WTC11 (cell line): Measurements from ENCODE around the gene GET4. TPM values are rescaled to one million over a fixed set of nuclear protein-coding genes. Genes with fewer than 3 reads are reported as not detected.
A peak's percentile ranks its signal among the peaks of the same experiment; 100 is the strongest.

Source experiments
- ATAC-seq: fragments of 200-7000 bp; cut with Tn5 transposase; 2 replicates; pipeline ENCODE4 v1.10.0; 2021; ENCODE audit warnings: mild to moderate bottlenecking, moderate library complexity
- CTCF ChIA-PET: fragments of 300-600 bp; sonication (Branson Sonifier 250); formaldehyde crosslinking; loops from one replicate; lab custom pipeline; 2021; ENCODE audit warnings: antibody characterized with exemption; lab: Charles Lee
- POLR2A ChIA-PET: fragments of 350-600 bp; sonication (Branson Sonifier 250); formaldehyde crosslinking; loops from one replicate; lab custom pipeline; 2021; ENCODE audit warnings: antibody characterized with exemption; lab: Charles Lee
- DNase-seq: peaks from one replicate; pipeline ENCODE4 v3.0.0; 2021; ENCODE audit warnings: low spot score
- H3K27ac Mint-ChIP-seq: 2 replicates; pipeline ENCODE4 v1.8.0; 2021; ENCODE audit warnings: mixed read lengths
- H3K27me3 Mint-ChIP-seq: 2 replicates; pipeline ENCODE4 v1.8.0; 2021; ENCODE audit warnings: low read depth, mild to moderate bottlenecking, moderate library complexity, mixed read lengths
- H3K36me3 Mint-ChIP-seq: 2 replicates; pipeline ENCODE4 v1.8.0; 2021; ENCODE audit warnings: mixed read lengths
- H3K4me1 Mint-ChIP-seq: 2 replicates; pipeline ENCODE4 v1.8.0; 2022; ENCODE audit warnings: mixed read lengths
- H3K4me3 Mint-ChIP-seq: 2 replicates; pipeline ENCODE4 v1.8.0; 2021; ENCODE audit warnings: mild to moderate bottlenecking, moderate library complexity, mixed read lengths
- H3K9me3 Mint-ChIP-seq: 2 replicates; pipeline ENCODE4 v1.8.0; 2021; ENCODE audit warnings: mixed read lengths
- ATF6 ChIP-seq: sonication (generic); formaldehyde crosslinking; IDR thresholded peaks from 2 replicates; pipeline ENCODE4 v1.8.1; 2023; ENCODE audit warnings: mild to moderate bottlenecking, missing genetic modification reagents
- E2F1 ChIP-seq: sonication (generic); formaldehyde crosslinking; IDR thresholded peaks from 2 replicates; pipeline ENCODE4 v1.8.0; 2022; ENCODE audit warnings: mild to moderate bottlenecking, missing genetic modification reagents
- ERG ChIP-seq: fragments of 250-450 bp; sonication (Bioruptor Pico); IDR thresholded peaks from 2 replicates; pipeline ENCODE4 v1.8.0; 2021; ENCODE audit warnings: mild to moderate bottlenecking
- ESRRA ChIP-seq: sonication (generic); formaldehyde crosslinking; IDR thresholded peaks from 2 replicates; pipeline ENCODE4 v1.8.1; 2022; ENCODE audit warnings: mild to moderate bottlenecking, missing genetic modification reagents, borderline replicate concordance
- FOXK1 ChIP-seq: sonication (generic); formaldehyde crosslinking; IDR thresholded peaks from 2 replicates; pipeline ENCODE4 v1.8.0; 2022; ENCODE audit warnings: mild to moderate bottlenecking, moderate library complexity, missing genetic modification reagents
- GRHL2 ChIP-seq: fragments of 250-450 bp; sonication (Bioruptor Pico); IDR thresholded peaks from 2 replicates; pipeline ENCODE4 v1.8.0; 2022; ENCODE audit warnings: mild to moderate bottlenecking, moderate library complexity; ENCODE audit not compliant: insufficient replicate concordance, severe bottlenecking
- JUN ChIP-seq: sonication (generic); formaldehyde crosslinking; IDR thresholded peaks from 2 replicates; pipeline ENCODE4 v1.8.0; 2023; ENCODE audit warnings: mild to moderate bottlenecking, missing genetic modification reagents
- MXD4 ChIP-seq: fragments of 250-450 bp; sonication (Bioruptor Pico); IDR thresholded peaks from 2 replicates; pipeline ENCODE4 v1.8.0; 2021; ENCODE audit warnings: mild to moderate bottlenecking, moderate library complexity, borderline replicate concordance
- OVOL2 ChIP-seq: fragments of 250-450 bp; sonication (Bioruptor Pico); IDR thresholded peaks from 2 replicates; pipeline ENCODE4 v1.9.0; 2021; ENCODE audit warnings: mild to moderate bottlenecking, borderline replicate concordance
- SOX15 ChIP-seq: fragments of 250-450 bp; sonication (Bioruptor Pico); IDR thresholded peaks from 2 replicates; pipeline ENCODE4 v1.9.0; 2021; ENCODE audit warnings: mild to moderate bottlenecking
- TP53 ChIP-seq: sonication (generic); formaldehyde crosslinking; IDR thresholded peaks from 2 replicates; pipeline ENCODE4 v1.8.1; 2023; ENCODE audit warnings: mild to moderate bottlenecking, missing genetic modification reagents
- ZNF317 ChIP-seq: sonication (generic); formaldehyde crosslinking; IDR thresholded peaks from 2 replicates; pipeline ENCODE4 v1.8.1; 2023; ENCODE audit warnings: low read depth, mild to moderate bottlenecking, moderate library complexity, missing genetic modification reagents, borderline replicate concordance
- ZNF671 ChIP-seq: fragments of 250-450 bp; sonication (Bioruptor Pico); IDR thresholded peaks from 2 replicates; pipeline ENCODE4 v1.8.0; 2021; ENCODE audit warnings: mild to moderate bottlenecking
- ZSCAN18 ChIP-seq: fragments of 250-450 bp; sonication (Bioruptor Pico); IDR thresholded peaks from 2 replicates; pipeline ENCODE4 v2.1.2; 2022; ENCODE audit warnings: mild to moderate bottlenecking, moderate library complexity
- total RNA-seq: library from RNA; stranded (reverse); gene quantifications from 3 replicates; pipeline ENCODE4 v1.2.3, GENCODE V29; 2021
- TF ChIP-seq, protein P1 (sequence below): sonication (generic); formaldehyde crosslinking; IDR thresholded peaks from 2 replicates; pipeline ENCODE4 v1.8.1; 2023; ENCODE audit warnings: mild to moderate bottlenecking, missing genetic modification reagents, moderate library complexity
- TF ChIP-seq, protein P2 (sequence below): sonication (generic); formaldehyde crosslinking; IDR thresholded peaks from 2 replicates; pipeline ENCODE4 v1.8.0; 2022; ENCODE audit warnings: mild to moderate bottlenecking, missing genetic modification reagents
- TF ChIP-seq, protein P3 (sequence below): sonication (generic); formaldehyde crosslinking; IDR thresholded peaks from 2 replicates; pipeline ENCODE4 v1.8.1; 2023; ENCODE audit warnings: mild to moderate bottlenecking, missing genetic modification reagents, moderate library complexity

The GET4 gene
- total RNA-seq, 1 experiment from 2014 or later = 73.0 TPM

GRCh38 chr7:832968-833424, 43.4 kb upstream of the GET4 start (continued):
- no peak for TF ChIP-seq E2F1 (CRISPR knock-in tag)
- TF ChIP-seq, protein P1, sequence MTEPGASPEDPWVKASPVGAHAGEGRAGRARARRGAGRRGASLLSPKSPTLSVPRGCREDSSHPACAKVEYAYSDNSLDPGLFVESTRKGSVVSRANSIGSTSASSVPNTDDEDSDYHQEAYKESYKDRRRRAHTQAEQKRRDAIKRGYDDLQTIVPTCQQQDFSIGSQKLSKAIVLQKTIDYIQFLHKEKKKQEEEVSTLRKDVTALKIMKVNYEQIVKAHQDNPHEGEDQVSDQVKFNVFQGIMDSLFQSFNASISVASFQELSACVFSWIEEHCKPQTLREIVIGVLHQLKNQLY (CRISPR knock-in tag) = no peak

DNA sequence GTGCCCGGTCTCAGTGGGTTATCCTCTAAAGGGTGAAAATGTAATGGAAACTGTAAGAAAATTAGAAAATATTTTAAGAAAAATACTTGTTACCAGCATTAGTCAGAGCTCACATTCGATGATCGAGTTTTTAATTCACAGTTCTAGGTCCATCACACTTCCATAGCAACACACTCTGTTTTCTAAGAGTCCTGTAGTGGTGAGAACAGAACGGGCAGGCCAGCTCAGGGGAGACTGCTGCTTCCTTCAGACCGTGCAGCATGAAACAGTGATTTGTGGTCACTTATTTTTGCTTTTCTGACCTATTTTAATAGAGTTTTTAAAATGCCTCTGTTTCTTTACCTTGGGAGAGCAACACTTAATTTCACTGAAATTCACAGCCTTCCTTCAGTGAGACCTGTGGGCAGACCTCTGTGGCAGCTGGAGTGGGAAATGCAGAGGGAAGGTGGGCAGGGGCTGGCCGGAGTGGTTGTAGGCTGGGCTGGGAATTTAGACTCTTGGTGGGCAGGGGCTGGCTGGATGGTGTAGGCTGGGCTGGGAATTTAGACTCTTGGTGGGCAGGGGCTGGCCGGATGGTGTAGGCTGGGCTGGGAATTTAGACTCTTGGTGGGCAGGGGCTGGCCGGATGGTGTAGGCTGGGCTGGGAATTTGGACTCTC, 42.6 kb upstream of the GET4 start:
- Mint-ChIP-seq H3K4me1 (peaks cover 53% of the 10 kb centered on the region), H3K9me3 (no peaks in the 10 kb centered on the region), H3K36me3 (peaks cover 30% of the 10 kb centered on the region), H3K27ac (0 out of 2 replicates have a peak overlapping the region, but pooled peaks have one; percentile 68), H3K27me3 (no peaks in the 10 kb centered on the region), H3K4me3 (no peak overlapping the region)
- ChIA-PET POLR2A (no interaction called here), CTCF (interaction anchor here (1.4 to 4.1 kb wide), 2 partner anchors 40 to 47 kb away, joined by 4 to 17 read pairs; no protein-coding TSS in a partner anchor)
- DNase-seq (no peak), ATAC-seq (no peak)
- TF ChIP-seq ZSCAN18 (CRISPR knock-in tag) = no peak
- TF ChIP-seq ESRRA = no peak
- TF ChIP-seq, protein P2, sequence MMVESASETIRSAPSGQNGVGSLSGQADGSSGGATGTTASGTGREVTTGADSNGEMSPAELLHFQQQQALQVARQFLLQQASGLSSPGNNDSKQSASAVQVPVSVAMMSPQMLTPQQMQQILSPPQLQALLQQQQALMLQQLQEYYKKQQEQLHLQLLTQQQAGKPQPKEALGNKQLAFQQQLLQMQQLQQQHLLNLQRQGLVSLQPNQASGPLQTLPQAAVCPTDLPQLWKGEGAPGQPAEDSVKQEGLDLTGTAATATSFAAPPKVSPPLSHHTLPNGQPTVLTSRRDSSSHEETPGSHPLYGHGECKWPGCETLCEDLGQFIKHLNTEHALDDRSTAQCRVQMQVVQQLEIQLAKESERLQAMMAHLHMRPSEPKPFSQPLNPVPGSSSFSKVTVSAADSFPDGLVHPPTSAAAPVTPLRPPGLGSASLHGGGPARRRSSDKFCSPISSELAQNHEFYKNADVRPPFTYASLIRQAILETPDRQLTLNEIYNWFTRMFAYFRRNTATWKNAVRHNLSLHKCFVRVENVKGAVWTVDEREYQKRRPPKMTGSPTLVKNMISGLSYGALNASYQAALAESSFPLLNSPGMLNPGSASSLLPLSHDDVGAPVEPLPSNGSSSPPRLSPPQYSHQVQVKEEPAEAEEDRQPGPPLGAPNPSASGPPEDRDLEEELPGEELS (CRISPR knock-in tag) = no peak
- no peak for TF ChIP-seq ZNF671 (CRISPR knock-in tag)
- TF ChIP-seq ZNF317 (CRISPR knock-in tag) = no peak
- TF ChIP-seq, protein P3, sequence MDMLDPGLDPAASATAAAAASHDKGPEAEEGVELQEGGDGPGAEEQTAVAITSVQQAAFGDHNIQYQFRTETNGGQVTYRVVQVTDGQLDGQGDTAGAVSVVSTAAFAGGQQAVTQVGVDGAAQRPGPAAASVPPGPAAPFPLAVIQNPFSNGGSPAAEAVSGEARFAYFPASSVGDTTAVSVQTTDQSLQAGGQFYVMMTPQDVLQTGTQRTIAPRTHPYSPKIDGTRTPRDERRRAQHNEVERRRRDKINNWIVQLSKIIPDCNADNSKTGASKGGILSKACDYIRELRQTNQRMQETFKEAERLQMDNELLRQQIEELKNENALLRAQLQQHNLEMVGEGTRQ = no peak
- TF ChIP-seq OVOL2 = no peak
- TF ChIP-seq GRHL2 = no peak
- no peak for TF ChIP-seq ATF6 (CRISPR knock-in tag)
- no peak for TF ChIP-seq SOX15
- no peak for TF ChIP-seq FOXK1 (CRISPR knock-in tag)
- no peak for TF ChIP-seq ERG (CRISPR knock-in tag)
- no peak for TF ChIP-seq JUN (CRISPR knock-in tag)
- TF ChIP-seq MXD4 (CRISPR knock-in tag) = no peak
- no peak for TF ChIP-seq TP53 (CRISPR knock-in tag)
